ENCODE data around the gene CCDC172.

DNA sequence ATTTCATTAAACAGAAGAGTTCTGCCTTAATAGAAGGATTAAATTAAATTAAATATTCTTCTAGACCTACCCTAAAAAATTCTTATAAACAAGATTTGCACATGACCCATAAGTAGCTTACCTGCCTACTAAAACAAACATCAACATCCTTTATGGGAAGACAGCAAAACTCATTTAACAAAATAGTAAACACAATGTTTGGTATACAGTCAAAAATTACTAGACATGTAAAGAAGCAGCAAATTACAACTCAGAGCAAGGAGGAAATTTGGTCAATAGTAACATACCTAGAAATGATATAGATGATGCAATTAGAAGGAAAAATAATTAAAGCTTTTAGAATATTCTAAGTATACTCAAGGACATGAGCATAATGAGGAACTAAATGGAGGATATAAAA is 27.9 kb downstream of the CCDC172 start:
- TF ChIP-seq, protein P1, sequence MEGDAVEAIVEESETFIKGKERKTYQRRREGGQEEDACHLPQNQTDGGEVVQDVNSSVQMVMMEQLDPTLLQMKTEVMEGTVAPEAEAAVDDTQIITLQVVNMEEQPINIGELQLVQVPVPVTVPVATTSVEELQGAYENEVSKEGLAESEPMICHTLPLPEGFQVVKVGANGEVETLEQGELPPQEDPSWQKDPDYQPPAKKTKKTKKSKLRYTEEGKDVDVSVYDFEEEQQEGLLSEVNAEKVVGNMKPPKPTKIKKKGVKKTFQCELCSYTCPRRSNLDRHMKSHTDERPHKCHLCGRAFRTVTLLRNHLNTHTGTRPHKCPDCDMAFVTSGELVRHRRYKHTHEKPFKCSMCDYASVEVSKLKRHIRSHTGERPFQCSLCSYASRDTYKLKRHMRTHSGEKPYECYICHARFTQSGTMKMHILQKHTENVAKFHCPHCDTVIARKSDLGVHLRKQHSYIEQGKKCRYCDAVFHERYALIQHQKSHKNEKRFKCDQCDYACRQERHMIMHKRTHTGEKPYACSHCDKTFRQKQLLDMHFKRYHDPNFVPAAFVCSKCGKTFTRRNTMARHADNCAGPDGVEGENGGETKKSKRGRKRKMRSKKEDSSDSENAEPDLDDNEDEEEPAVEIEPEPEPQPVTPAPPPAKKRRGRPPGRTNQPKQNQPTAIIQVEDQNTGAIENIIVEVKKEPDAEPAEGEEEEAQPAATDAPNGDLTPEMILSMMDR (IDR thresholded peaks at IDR 0.05; ENCODE audit: borderline replicate concordance, extremely low read depth, low read length, poor library complexity, severe bottlenecking), result no peak
- no peak for TF ChIP-seq EZH2 (IDR thresholded peaks at IDR 0.05; ENCODE audit: borderline replicate concordance, low read depth, low read length, severe bottlenecking)

Data from DND-41 (cell line).